ENCODE results near the gene ARHGEF28. TPM values are rescaled to one million over a fixed set of nuclear protein-coding genes. Genes with fewer than 3 reads are reported as not detected.

The ARHGEF28 gene
- total RNA-seq, 1 donor from 2014 or later, result 83.1 TPM

DNA sequence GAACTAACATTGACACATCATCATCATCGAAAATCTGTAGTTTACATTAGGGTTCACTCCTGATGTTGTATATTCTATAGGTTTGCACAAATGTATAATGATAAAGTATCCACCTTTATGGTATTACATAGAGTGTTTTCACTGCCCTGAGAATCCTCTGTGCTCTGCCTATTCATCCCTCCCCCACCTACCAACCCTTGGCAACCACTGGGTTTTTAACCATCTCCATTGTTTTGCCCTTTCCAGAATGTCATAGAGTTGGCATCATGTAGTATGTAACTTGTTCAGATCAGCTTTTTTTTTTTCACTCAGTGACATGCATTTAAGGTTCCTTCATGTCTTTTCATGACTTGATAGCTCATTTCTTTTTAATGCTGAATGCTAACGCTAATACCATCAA, 106.0 kb downstream of the ARHGEF28 start:
- peak in 1 of 2 donors; percentile 38 for DNase-seq (ENCODE audit: low read depth in 2 of 2)

DNA sequence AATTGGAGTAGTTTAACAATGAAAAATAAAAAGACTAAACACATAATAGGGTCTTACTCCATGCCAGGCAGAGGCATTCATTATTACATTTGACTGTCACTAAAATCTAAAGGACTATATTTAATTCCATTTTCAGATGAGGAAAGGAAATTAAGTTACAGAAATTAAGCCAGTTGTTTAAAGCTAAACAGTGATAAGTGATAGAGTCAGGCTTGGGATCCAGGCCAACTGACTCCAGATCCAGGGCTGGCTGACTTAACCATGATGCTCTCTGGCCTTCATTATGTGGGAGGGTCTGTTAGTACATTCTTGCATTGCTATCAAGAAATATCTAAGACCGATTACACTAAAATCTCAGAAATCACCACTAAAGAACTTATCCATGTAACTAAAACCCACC, 107.2 kb downstream of the ARHGEF28 start:
- no peak for DNase-seq (ENCODE audit: low read depth in 2 of 2)

DNA sequence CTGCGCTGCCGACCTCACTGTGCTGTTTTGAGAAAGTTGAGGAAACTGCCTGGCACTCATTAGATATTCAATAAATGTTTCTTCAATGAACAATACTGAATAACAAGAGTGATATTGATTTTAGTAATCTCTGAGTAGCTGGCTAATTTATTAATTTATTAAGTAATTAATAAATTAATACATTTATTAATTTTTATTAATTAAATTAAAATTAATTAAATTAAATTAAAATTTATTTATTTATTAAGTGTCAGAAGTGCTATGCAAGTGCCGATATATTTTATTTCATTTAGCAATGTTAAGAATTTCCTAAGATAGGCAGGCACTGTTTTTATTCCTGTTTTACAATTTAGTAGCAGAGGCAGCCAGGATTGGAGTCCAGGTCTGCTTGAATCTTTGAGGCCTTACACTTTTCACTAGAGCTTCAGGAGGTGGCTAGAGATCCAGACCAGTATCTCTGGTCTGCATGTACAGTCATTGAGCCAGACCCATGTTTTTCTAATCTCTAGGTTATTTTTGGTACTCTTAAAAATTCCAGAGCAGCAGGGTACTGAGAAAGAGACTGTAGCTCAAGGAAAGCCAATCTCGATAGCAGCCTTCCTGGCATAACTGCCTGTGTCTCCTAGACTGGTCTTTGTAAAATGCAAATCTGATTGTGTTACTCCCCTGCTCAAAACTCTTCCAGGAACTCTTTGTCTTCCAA, 109.2 kb downstream of the ARHGEF28 start:
- no peak for DNase-seq (ENCODE audit: low read depth in 2 of 2)

DNA sequence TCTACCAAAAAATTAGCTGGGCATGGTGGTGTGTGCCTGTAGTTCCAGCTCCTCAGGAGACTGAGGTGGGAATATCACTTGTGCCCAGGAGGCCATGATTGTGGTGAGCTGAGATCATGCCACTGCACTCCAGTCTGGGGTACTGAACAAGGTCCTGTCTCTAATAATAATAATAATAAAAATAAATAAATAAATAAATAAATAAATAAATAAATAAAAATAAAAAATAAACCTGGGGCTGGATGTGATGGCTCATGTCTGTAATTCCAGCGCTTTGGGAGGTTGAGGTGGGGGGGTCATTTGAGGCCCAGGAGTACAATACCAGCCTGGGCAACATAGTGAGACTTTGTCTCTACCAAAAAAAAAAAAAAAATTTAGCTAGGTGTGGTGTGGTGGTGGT, 113.7 kb downstream of the ARHGEF28 start:
- no peak for DNase-seq (ENCODE audit: low read depth in 2 of 2)

DNA sequence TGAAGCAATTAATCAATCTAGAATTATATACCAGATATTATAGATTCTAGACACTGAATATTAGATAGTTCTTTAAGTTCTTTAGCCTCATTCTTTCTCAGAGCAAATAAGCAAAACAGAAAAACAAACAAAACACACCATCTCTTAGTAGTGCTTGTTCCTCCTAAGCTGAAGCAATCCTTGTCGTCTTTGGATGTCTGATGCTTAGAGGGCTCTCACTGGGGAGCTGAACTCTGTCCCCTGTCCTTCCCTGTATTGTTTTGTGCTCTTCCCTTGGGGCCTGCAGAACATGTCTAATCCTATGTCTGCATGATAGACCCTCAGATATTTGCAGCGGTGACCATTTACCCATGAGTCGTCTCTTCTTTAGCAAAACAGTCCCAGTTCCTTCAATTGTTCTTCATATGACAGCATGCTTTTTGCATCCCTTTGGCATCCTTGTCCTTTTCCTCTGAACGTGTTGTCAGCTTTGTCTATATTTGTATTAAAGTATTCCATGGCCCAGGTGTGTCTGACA, 114.3 kb downstream of the ARHGEF28 start:
- peak; percentile 21 to 51 for DNase-seq (ENCODE audit: low read depth in 2 of 2)

DNA sequence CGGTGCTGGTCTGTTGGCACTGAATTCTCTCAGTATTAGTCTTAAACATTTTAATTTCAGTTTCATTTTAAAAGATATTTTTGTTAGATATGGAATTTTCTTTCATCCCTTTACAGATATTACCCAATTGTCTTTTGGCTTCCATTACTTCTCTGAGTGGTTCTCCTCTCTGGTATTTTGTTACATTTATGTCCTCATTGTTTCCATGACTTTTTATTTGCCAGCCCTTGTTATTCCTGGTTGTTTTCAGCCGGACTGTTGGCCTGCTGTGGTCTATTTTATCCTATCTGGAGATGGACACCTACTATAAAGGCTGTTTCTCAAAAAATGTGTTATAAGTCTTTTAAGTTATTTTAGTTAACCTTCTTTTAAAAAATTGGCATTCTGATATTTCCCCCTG, 117.2 kb downstream of the ARHGEF28 start:
- DNase-seq (ENCODE audit: low read depth in 2 of 2), result peak in 1 of 2 donors; percentile 84

DNA sequence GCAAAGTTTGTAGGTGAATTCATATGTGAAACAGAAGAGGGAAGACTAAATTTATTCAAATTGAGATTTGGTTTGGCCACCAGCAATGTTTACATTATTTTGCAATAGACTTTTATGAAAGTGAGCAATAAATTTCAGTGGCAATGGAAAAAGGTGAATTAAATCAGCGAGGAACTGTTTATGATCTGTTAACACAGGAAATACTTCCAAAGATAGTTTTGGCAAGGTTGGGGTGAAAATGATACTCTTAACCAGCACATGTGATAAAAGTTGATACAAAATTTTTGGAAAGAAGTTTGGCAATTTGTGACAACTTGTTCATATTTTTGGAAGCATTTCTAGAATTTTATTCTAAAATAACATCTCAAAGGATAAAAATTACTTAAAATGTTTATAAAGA, 119.8 kb downstream of the ARHGEF28 start:
- peak in 1 of 2 donors; percentile 82 for DNase-seq (ENCODE audit: low read depth in 2 of 2)

DNA sequence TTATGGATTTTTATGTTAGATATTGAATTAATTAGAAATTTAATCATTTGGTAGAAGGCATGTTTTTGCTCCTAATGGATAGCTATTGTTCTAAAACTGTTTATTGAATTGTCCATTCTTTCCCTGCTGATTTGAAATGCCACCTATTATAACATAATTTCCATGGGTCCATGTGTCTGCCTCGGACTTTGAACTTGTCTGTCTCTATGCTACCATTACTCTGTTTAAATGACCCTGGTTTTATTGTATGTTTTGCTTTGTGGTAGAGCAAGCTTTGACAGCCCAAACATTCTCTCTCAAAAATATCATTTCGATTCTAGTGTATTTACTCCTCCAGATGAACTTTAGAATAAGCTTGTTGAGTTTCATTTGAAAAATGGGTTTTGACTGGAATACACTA, 120.6 kb downstream of the ARHGEF28 start:
- DNase-seq (ENCODE audit: low read depth in 2 of 2), result peak in 1 of 2 donors; percentile 32

DNA sequence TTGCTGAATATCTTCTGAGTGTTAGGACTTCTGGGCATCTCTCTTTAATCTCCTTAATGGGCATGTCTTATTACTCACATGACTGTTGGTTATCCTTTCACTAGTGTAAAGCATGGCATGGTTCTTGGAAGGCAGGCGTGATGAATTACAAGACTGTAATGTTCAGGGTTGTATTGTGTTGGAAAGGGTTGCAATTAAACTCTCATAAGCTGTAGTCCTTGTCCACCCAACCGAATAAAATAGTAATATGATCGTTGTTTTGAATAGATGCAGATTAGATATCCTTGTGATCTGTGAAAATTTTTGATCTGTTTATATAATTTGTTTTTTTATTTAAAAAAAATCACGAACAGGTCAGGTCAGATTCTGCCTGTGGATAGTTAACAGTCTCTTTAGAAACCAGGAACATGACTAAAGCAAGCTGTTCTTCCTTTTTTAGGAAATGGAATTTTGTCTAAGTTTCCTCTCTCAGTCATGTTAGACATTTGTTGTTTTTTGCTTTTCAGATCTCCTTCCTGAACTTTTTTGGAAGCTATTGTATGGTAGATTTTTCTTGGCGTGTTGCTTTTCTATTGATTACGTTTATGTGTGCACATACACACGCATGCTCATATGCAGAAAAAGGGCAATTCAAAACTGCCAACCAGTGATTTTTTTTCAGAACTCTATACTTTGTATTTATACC, 121.8 kb downstream of the ARHGEF28 start:
- DNase-seq (ENCODE audit: low read depth in 2 of 2), result peak; percentile 73 to 85

DNA sequence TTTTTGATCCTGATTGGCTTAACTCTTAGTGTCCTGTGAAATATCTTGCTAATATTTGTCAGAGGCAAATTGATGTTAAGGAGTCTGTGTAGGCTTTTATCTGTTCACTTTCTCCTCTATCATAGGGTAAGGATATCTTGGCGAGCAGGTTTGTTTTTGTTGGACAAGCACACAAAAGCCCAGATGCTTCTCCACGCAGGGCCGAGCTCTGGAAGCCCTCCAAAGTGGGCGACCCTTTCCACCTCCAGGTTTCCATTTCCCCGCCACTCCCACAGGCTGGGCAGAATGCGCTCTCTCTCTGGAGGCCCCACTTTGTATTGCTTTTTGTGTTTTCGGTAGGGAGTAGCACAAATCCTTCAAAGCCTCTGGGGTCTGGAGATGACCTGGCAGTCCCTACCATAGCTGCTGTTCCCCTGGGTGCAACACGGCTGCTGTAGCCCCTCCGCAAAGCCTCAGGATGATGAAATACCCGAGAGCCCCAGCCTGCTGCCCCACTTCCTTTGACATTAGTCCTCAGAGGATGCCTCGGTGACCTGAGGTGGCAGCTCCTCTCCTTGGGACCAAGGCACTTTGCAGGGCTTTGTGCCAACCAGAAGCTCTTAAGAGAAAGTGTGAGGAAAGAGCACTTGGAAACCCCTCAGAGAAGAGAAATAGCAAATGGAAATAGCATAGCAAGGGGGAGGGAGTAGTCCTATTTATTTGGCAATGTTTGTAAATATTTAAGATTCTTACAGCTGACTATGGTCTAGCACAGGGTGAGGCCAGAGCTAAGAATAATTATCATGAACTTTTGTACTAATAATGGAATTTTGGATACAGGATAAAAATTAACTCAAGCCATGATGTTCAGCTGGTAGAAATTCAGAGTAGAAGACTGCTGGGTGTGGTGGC, 122.8 kb downstream of the ARHGEF28 start:
- peak; percentile 67 to 88 for DNase-seq (ENCODE audit: low read depth in 2 of 2)

DNA sequence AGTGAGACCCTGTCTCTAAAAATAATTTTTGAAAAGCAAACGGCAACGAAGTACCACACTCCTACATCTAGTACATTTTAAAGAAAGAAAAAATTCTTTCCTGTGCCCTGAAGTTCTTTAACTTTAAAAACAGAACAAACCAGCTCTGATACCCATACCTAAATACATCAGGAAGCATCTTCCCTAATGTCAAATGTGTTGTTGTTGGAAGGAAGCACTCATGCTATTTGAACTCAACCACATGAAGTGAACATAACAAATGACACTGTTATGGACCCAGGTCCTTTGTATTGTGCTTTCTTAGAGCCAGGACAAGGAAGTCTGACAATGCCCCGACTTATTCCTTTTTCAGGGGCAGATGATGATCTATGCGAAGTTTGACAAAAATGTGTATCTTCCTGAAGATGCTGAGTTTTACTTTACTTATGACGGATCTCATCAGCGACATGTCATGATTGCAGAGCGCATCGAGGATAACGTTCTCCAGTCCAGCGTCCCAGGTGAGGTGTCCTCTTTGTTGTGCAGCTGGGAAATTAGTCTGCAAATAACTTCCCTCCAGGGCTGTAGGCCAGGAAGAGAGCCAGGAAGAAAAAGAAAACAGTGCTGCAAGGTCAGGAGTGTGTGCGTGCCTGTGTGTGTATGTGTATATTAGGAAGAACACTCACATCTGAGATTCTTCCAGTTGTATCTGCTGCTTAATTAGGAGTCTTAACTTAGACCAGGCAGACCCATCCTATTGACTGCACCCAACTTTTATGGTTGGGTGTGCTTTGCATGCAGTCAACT, 123.7 kb downstream of the ARHGEF28 start:
- peak; percentile 49 to 63 for DNase-seq (ENCODE audit: low read depth in 2 of 2)

DNA sequence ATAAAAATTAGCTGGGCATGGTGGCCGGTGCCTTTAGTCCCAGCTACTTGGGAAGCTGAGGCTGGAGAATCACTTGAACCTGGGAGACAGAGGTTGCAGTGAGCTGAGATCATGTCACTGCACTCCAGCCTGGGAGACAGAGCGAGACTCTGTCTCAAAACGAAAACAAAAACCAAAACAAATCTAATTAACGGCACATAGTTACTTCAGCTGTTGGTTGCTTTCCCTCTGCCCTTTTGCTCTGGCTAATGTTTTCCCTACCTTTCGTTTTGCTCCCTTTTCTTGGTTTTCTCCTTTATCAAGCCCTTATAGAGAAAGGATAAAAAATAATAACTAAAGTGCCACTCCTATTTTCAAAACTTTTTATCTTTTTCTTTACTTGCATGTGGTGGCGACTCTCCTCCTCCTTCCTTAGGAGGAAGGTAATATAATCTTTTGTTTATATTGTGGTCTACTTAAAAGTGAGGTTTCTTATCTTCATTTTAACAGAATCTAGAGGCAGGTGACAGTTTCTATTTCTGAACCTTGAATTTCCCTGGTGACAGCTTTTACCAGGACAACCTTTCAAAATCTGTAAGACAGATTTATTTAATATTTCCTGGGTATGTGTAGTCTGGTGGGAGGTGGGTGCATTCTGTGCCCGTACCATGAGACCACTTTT, 125.4 kb downstream of the ARHGEF28 start:
- DNase-seq (ENCODE audit: low read depth in 2 of 2), result no peak

DNA sequence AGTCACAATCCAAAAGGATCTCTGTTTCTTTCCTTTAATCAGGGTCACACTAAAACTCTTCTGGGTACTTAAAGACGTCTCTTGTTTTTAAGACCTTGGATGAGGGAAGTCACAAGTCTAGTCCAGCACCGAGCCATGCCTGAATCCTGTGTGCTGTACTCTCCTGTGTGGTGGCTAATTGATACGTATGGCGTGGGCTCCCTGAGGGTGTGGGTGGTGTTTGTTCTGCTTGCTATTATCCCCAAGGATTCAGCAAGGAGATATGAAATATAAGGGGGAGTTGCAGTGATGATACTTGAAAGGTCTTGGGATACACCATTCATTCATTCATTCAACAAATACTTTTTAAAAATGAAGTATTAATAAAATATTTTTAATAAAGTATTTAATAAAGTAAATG, 128.3 kb downstream of the ARHGEF28 start:
- DNase-seq (ENCODE audit: low read depth in 2 of 2), result no peak

DNA sequence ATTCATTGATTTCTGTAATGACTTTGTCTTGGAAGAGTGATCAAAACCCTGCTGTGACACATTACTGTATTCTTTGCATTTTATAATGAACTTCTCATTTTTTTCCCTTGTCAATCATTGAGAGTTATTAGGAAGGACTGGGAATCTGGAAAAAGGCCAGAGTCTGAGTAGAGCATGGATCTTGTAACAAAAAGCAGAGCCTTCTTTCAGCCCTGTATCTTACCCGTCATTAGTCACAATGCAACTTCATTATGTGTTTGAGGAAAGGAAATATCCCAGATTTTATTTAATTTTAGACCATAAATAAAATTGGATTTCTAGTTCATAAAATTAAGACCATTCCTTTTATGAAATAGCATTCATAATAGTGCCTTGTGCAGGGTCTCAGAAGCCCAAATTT, 131.4 kb downstream of the ARHGEF28 start:
- peak in 1 of 2 donors; percentile 38 for DNase-seq (ENCODE audit: low read depth in 2 of 2)

DNA sequence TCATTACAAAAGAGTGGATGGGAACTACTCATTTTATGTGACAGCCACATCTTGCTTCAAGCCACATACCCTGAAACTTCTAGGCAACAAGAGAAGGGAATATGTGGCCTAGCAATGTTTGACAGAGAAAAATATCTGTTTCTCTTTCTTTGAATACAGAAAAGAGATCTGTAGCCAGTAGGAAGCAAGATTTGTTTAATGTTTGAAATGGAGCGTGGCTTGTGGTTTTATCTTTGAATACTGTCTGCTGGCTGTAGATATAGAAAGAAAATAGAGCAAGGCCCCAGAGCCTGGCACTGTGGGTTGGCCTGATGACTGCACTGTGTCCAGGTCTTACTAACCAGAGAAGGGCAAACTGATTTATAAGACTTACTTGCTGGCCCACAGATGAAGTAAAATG, 133.8 kb downstream of the ARHGEF28 start:
- DNase-seq (ENCODE audit: low read depth in 2 of 2), result no peak

DNA sequence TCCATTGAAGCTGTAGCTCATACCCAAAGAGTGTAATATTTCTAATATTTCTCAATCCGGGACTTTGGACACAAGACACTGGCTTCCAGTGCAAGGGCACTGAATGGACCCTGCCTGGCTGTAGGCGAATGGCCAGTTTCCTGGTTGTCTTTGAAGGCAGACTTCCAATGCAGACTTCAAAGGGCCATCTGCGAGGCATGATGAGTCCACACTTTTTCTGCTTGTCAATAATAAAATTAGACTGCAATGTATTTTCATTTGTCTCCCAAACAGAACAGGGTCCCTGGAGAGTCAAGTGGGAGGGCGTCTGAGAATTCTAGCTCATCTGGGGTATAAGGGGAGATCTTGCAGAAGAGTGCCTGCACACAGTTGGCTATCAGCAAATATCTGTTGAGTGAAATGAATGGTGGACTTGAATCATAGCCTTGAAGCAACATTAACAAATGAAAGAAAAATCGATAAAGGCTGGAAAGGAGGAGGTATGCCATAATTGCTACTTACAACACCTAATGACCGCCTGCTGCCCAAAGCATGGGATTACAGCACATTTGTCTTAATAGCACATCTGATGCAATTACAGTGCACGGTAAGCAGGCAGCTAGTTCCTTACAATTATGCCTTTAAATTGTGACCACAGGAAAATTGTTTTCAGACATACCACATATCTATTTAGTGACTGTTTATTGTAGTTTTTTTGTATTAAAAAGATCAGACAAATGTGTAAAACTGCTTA, 137.5 kb downstream of the ARHGEF28 start:
- no peak for DNase-seq (ENCODE audit: low read depth in 2 of 2)

DNA sequence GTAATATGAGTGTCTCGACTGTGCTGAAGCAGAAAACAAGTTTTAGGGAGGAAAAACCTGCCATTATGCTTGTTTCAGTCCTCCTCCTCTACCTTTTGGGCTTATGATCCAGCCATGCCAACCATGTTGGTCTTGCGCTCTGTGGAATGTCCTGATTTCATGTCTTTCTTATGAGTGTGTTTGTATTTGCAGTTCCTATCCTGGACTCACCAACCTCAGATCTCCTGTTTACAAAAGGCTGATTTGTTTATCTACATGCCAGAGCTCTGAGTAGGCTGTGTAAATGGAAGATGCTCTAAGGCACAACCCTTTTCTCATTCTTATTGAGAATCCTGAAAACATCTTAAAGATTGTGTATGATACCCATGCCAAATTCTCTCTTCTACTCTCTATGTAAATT, 138.6 kb downstream of the ARHGEF28 start:
- peak in 1 of 2 donors; percentile 67 for DNase-seq (ENCODE audit: low read depth in 2 of 2)

DNA sequence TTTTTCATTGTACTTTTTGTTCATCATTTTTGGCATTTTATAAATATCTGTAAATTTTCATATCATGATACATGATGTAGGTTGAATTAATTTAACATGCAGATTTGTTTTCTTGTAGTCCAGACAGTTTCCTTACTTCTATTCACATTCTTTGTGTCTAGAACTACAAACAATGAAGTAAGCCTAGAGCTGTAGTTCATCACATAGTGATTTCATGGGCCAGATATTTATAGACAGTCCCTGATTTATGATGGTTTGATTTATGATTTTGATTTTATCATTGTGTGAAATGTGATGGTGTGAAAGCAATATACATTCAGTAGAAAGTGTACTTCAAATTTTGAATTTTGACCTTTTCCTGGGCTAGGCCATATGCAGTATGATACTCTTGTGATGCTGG, 139.0 kb downstream of the ARHGEF28 start:
- no peak for DNase-seq (ENCODE audit: low read depth in 2 of 2)

DNA sequence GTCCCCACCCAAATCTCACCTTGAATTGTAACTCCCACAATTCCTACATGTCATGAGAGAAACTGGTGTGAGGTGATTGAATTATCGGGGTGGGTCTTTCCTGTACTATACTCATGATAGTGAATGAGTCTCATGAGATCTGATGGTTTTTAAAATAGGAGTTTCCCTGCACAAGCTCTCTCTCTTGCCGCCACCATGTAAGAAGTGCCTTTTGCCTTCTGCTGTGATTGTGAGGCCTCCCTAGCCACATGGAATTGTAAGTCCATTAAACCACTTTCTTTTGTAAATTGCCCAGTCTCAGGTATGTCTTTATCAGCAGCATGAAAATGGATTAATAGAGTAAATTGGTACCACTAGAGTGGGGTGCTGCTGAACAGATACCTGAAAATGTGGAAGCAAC, 140.9 kb downstream of the ARHGEF28 start:
- DNase-seq (ENCODE audit: low read depth in 2 of 2), result no peak
